ENCODE data around the gene SPSB1. TPM values are rescaled to one million over a fixed set of nuclear protein-coding genes. Genes with fewer than 3 reads are reported as not detected.
"Not testable (repeated sequence)": the region's sequence is repeated elsewhere in the genome, so short reads cannot be mapped to it uniquely, and the experiment has no call there.

The SPSB1 gene
- polyA plus RNA-seq, 4 donors: 11.6 to 14.5 (median 12.6) TPM

DNA sequence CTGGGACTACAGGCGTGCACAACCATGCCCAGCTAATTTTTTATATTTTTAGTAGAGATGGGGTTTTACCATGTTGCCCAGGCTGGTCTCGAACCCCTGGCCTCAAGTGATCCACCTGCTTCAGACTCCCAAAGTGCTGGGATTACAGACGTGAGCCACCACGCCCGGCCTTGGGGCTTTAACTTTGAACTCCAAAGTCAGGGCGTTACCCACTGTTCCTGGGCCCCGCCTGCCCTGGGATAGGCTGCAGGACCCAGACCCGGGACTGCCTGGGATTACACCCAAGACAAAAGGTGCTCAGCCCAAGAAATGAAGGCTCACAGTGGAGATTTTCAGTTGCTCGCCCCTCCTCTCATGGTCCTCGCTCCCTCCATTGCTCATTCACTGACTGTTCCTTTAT lies 92.7 kb downstream of the SPSB1 start:
- DNase-seq (ENCODE audit: low read depth in 4 of 4, low spot score in 3 of 4): not testable (repeated sequence)

DNA sequence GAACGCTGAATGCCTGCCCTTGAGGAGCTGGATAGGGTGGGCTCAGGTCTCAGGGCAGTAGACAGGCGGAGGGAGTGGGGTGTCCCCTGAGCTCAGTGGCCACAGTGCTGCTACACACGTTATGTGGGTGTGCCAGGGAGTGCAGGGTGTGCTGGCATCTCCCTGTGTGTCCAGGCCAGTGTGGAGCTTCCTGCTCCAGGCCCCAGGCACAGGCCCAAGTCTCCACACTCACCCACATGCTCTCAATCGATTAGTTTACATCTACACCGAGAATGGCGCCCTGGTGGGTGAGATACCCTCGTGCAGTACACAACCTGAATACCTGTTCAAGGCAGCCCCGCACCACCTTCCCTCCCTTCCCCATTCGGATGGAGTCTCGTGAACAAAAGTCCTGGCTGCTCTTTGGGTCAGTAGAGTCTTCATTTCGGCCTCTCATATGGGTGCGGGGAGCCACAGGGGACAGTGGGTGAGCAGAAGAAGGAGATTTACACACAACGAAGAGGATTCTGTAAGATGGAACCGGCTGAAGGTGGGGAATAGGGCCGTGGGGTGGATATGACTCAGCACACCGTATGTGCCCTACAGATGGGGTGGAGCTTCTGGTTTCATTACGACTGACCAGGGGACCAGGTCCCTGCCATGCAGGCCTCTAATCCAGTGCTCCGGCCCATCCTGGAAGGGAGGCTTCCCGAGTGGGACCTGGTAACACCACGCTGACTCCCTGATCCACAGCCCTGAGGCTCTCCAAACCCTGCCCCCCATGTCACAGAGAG lies 93.3 kb downstream of the SPSB1 start:
- no peak for DNase-seq (ENCODE audit: low read depth in 4 of 4, low spot score in 3 of 4)

DNA sequence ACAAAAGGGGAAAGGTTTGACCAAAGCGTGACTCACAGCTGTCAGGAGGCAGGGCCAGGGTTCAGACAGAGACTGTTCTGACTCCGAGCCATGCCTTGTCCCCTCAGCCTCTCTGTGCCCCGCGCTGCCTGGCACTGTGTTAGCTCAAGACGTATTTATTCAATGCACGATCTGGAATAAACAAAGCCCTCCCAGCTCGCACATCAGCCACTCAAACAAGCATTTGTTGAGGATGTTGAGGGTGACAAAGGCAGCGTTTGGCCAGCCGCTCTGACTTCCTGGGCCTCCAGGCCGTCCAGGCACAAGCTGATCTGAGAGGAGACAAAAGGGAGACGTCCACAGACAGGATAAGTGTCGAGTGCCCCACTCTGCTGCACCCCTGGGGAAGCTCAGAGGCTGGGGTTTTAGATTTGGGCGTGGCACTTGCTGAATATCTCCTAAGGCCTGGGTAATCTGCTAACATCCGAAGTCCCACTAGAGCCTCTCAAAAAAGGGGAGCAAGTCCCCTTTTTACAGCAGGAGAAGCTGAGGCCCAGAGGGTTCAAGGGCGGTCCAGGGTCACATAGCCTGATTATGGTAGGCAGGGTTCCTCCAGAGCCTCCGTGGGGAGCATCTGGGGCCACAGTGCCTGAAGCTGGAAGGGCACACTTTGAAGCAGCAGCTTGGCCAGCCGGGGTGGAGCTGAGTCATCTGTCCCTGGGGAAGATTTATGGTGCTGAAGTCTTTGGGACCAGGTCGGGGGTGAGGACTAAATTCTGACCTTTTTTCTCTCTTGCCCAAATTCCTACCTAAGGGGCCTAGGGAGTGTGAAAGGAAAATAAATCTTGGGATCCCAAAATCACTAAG lies 95.9 kb downstream of the SPSB1 start:
- no peak for DNase-seq (ENCODE audit: low read depth in 4 of 4, low spot score in 3 of 4)

DNA sequence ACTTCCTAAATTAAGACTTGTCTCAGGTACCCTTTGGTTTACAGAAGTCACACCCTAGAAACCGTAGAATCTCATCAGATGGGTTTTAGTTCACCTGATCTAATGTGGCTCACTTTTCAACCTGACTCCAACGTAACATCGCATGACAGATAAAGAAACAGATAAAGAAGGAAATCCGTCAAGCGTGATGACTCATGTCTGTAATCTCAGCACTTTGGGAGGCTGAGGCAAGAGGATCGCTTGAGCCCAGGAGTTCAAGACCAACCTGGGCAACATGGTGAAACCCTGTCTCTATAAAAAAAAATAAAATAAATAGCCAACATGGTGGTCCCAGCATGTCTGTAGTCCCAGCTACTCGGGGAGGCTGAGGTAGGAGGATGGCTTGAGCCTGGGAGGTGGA lies 97.3 kb downstream of the SPSB1 start:
- DNase-seq (ENCODE audit: low read depth in 4 of 4, low spot score in 3 of 4): no peak

DNA sequence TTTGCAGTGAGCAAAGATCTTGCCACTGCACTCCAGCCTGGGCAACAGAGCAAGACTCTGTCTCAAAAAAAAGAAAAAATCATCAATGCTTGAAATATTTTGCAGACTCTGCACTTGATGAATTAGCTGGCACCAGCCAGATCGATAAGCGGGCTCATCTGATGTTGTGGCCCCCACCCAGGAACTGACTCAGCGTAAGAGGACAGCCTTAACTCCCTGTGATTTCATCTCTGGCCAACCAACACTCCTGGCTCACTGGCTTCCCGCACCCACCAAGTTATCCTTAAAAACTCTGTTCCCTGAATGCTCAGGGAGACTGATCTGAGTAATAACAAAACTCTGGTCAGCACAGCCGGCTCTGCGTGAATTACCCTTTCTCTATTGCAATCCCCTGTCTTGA lies 98.9 kb downstream of the SPSB1 start:
- no peak for DNase-seq (ENCODE audit: low read depth in 4 of 4, low spot score in 3 of 4)

DNA sequence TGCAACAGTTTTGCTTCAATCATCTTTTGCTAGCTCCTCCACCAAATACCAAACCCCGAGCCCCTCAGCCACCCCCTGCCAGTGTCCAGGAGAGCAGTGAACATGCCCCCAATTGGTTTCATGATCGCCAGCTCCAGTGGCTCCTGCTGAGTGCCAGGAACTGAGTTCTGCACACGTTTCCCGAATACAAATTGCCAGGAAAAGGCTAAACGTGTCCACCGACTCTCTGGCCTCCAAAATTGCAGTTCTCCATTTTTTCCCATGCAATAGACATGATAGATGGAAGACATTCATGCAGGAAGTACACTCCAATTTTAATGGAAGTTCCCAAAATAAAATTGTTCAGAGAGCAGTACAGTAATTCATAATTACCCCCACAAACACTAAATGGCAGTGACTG lies 101.3 kb downstream of the SPSB1 start:
- DNase-seq (ENCODE audit: low read depth in 4 of 4, low spot score in 3 of 4): no peak

DNA sequence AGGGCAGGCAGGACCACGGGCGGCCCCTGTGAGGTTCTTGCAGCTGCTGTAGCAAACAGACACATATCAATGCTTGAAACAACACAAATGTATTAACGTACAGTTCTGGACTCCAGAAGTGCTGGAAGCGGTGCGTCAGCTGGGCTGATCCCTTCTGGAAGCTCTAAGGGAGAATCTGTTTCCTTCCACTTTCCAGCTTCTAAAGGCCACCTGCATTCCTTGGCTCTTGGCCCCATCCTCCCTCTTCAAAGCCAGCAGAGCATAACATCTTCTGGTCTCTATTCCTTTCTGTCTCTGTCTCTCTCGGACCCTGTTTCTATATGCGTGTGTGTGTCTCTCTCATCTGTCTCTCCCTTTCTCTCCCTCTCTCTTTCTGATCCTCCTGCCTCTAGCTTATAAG lies 102.3 kb downstream of the SPSB1 start:
- DNase-seq (ENCODE audit: low read depth in 4 of 4, low spot score in 3 of 4): no peak

DNA sequence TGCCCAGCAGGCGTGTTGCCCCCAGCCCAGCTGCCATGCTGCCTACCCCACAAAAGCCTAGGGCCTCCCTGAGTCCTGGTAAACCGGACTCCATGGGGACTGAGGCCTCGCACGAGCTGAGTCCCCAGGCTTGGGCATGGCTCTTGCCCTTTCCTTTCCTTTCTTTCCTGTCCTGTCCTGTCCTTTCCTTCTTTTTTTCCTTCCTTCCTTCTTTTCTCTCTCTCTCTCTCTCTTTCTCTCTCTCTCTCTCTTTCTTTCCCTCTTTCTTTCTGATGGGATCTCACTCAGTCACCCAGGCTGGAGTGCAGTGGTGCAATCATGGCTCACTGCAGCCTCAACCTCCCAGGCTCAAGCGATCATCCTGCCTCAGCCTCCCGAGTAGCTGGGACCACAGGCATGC lies 104.4 kb downstream of the SPSB1 start:
- no peak for DNase-seq (ENCODE audit: low read depth in 4 of 4, low spot score in 3 of 4)

DNA sequence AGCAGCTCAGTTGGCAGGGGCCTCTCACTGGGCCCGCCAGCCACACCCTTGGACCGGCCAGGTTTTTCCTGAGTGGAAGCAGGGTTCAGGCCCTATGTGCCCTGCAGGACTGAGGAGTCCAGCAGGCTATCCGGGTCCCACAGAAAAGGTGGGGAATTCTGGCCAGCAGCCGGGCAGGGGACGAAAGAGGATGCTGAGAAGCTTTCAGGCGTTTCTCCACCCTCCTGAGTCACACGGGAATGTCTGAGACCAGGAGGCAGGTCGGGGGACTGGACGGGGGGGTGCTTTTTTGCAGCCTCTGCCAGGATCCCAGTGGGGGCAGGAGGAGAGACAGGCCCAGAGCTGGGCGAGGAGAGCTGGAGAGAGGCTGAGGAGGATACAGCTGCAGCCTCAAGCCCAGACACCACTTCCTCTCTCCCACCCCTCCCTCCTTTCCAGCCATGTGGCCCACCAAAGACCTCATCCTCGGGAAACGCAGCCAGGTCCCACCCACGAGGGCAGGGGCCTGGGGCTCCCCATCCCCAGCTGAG lies 105.4 kb downstream of the SPSB1 start:
- no peak for DNase-seq (ENCODE audit: low read depth in 4 of 4, low spot score in 3 of 4)

DNA sequence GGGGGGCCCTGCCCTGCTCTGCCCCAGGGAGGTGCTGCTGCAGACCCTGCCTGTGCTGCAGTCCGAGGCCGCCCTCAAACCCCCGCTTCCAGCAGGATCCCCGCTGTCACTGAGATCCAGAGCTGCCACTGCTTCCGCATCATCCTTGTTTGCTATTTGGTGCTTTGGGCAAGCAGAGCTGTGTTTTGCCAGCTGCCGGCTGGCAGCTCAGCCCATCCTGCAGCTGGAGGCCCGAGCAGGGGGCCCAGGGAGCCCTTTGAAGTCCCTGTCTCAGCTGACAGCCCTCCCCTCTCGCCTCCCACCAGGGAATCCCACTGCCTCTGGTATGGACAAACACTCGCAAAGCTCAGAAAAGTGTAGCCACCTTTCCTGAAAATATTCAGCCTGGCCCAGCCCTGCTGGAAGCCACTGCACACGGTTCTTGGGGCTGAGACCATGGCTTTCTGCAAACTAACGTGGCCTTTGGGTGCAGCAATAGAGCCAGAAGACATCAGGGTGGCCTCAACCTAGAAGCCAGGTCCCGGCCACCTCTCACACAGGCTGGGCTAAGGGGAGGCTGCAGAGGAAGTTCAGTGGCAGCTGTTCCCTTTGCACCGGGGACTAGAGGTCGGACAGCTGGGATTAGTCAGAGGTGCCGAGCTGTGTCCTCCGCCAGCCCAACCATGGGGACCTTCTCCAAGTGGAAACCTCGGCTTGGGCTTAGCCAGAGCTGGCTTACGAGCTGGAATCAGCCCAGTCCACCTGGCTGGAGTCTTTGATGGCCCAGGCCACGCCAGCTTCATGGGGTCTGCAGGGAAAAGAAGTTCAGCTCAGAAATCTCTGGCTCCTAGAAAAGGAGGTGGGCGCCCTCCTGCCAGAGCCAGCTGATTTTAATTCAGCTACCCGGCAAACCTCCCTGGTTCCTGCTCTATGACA lies 107.1 kb downstream of the SPSB1 start:
- no peak for DNase-seq (ENCODE audit: low read depth in 4 of 4, low spot score in 3 of 4)

DNA sequence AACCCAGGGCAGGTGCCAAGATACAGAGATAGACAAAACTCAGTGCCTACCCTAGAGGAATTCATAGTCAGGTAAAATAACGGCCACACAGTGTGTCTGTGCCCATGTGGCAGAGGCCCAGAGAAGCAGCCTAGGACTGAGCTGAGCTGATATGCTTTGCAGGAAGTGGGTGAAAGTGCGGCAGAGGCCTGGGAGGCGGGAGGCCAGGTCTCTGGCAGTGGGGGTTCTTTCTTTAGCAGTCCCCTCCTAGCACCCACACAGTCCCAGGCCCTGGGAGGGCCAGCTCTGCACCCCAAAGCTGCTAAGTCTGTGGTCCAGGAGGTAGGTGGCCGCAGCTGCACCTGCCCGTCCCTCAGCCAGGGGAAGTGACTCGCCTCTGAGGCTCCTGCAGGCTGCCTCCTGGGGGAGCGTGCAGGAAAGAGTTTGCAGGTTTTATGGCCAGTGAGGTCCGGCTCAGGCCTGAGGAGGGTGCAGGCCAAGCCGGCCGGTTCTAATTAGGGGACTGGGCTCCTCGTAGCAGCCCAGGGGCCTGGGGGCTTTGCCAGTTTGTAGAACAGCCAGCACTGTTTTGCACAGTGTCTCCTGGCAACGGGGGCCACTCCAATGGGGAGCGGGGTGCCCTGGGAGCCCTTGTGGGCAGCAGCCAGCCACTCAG lies 107.9 kb downstream of the SPSB1 start:
- DNase-seq (ENCODE audit: low read depth in 4 of 4, low spot score in 3 of 4): no peak

DNA sequence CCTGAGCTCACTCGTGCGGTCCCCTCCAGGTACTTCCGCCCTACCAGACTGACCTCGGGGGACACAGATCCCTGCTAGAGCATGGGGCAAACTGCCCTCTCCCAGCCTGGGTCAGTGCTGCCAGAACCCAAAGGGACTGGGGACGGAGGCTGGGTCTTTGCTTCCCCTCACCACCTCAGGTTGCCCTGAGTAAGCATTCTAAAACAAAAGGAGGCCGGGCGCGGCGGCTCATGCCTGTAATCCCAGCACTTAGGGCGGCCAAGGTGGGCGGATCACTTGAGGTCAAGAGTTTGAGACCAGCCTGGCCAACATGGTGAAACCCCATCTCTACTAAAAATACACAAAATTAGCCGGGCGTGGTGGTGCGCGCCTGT lies 108.4 kb downstream of the SPSB1 start:
- no peak for DNase-seq (ENCODE audit: low read depth in 4 of 4, low spot score in 3 of 4)

DNA sequence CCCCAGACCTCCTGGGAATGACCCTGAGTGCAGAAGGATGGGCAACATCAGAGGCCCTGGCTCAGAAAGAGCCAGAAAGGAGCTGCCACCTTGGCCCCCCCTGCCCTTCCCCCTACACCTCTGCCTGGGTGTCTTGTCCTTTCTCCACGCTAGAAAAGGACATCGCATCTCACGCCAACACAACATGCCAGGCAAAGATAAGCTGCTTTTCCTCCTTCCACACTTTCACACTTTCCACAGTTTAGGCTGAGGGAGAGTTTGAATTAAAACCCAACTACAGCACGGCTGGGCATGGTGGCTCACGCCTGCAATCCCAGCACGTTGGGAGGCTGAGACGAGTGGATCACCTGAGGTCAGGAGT lies 109.5 kb downstream of the SPSB1 start:
- no peak for DNase-seq (ENCODE audit: low read depth in 4 of 4, low spot score in 3 of 4)

DNA sequence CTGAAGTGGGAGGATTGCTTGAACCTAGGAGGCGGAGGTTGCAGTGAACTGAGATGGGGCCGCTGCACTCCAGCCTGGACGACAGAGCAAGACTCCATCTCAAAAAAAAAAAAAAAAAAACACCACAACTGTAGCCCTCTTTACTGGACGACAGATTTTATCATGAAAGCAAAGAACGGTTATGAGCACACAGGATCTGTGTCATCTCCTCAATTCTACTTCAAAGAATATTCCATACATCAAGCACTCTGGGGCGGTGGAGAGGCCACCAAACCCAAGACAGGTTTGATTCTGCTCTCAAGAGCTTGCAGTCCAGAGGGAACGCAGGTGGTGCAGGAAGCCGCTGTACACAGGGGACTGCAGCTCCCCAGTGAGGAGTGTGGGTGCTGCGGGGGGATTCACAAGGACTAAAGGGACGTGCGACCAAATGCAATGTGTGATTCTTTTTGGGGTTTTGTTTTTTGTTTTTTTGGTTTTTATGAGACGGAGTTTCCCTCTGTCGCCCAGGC lies 110.1 kb downstream of the SPSB1 start:
- no peak for DNase-seq (ENCODE audit: low read depth in 4 of 4, low spot score in 3 of 4)

DNA sequence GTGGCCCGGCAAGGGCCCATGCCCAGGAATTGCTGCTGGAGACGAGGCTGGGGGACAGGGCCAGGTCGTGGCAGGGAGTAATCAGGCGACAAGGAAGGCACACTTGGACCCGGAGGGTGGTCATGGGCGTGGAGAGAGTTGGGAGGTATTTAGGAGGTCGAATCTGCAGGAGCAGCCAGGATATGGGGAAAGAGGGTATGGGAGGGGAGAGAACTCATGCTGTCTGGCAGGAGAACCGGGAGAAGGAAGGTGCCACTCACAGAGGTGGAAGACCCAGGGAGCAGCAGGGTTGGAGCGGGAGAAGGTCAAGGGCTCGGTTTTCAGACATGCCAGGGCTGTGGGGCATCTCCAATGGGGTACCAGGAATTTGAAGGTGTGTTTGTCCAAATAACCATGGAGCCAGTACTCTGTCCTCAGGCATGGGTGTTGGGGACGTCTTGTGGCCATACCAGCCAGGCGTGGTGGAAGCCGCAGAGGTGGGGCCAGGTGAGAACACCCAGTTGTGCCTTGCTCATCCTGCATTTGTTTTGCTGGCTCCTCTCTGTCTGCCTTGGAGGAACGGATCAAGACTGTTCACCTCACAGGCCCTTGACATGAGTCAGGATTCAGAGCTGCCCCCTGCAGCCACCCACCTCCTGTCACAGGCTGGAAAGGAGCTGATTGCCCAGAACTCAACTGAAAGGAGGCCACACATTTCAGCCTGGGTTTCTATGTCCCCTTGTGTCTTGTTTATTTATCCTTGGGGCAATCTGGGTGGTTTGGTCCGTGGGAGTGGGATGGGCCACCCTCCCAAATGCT lies 111.6 kb downstream of the SPSB1 start:
- DNase-seq (ENCODE audit: low read depth in 4 of 4, low spot score in 3 of 4): no peak

DNA sequence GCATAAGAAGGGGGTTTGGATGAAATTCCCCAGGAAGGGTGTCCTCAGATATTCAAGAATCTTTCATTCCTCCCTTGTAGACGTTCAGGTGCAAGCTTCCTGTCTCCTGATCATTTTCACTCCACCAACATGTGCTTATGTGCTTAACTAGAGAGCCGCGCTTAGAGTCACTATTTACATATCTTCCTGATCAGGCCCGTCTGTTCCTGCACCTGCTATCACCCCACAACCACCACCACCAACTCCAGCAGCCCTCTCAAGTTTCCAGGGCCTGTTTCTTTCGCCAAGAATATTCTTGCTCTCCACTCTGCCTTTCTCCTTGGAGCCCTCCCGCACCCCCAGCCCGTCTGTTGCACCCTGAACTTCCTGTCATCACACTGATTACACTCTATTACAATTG lies 113.4 kb downstream of the SPSB1 start:
- DNase-seq (ENCODE audit: low read depth in 4 of 4, low spot score in 3 of 4): no peak

DNA sequence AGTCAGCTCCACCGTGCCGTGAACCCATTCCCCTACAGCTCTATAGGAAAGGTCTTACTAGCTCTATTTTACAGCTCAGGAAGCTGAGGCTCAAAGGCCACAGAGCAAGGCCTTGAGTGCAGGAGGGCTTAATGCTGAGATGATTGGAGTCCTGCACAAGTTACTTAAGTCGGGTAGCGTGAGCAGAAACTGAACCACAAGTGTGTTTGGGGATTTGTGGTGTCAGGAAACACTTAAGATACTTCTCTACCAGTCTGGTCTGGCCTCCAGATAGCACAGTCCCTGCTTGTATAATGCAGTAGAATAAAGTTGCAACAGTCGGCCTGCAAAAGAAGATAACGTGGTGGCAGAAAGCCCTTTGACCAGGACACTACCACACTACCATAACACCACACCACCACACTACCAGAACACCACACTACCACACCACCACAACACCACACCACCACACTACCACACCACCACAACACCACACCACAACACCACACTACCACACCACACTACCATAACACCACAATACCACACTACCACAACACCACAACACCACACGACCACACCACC lies 118.1 kb downstream of the SPSB1 start:
- DNase-seq (ENCODE audit: low read depth in 4 of 4, low spot score in 3 of 4): no peak

DNA sequence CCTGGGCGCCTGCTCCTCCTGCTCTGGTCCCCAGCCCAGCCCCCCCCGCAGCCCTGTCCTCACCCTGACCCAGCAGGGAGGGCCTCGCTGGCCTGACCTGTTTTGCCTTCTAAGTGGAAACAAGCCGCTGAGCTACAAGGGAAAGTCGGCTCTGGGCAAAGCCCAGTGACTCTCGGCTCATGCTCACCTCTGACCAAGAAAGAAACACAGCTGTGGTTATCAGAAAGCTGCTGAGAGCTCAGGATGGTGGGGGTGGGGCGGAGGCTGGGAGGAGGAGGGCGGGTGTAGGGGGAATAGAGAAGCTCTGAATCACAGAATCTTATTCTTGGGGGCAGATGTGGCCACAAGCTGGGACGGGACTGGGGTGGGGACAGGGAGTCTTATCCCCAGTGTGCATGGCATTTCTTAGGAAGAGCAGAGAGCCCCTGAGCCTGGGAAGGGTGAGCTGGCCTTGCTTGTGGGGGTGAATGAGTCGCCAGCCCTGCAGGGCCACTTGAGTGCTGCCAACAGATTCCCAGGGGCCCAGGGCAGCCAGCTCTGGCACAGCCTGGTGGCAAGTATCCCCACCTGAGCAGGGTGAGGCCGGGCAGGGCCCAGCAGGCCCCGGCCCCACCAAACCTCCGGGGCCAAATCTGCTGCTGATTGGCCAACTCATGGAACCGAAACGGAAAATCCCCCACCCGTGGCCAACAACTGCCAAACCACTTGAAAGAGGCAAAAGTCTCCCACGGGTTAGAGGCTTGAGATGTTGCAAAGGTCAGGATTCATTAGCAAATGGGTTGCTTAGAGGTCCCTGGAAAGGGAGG lies 120.6 kb downstream of the SPSB1 start:
- DNase-seq (ENCODE audit: low read depth in 4 of 4, low spot score in 3 of 4): peak in 3 of 4 donors; percentile 55 to 65 (median 57)
